A549 treated with AZD2906 at 1 μM for 4 hours (cell line): ENCODE results near the gene ZFR2. TPM values are rescaled to one million over a fixed set of nuclear protein-coding genes. Genes with fewer than 3 reads are reported as not detected.

ENCODE experiments used
- total RNA-seq: library from RNA; stranded (reverse); fragments of 200-300 nt; extraction: Qiagen RNA extraction; gene quantifications from 5 replicates; pipeline ENCODE4 v1.2.3, GENCODE V29; 2022

ZFR2 gene
- total RNA-seq: 0.09 to 0.45 TPM (median 0.11 TPM) in 5 replicates

GRCh38 chr19:3868770-3869456, at the start of gene ZFR2:
Gene ZFR2, minus strand, starts transcription at chr19:3869038. Its CDS starts 21 bp downstream, at chr19:3869017.

GRCh38 chr19:3880471-3881271, 11.8 kb upstream of the ZFR2 start, which contains the start of gene ATCAY:
Gene ATCAY, plus strand, starts transcription at chr19:3880685. Its CDS starts 5,083 bp downstream, at chr19:3885768.

GRCh38 chr19:3785938-3786824, 82.7 kb downstream of the ZFR2 start, which contains the start of gene MATK:
Gene MATK, minus strand, starts transcription at chr19:3786381. Its CDS starts 1,246 bp downstream, at chr19:3785135.

GRCh38 chr19:3771906-3772455, 96.9 kb downstream of the ZFR2 start, which contains the start of gene RAX2:
Gene RAX2, minus strand, starts transcription at chr19:3772228. Its CDS starts 486 bp downstream, at chr19:3771742.

GRCh38 chr19:3762501-3763459, 106.1 kb downstream of the ZFR2 start, which contains the start of gene MRPL54:
Gene MRPL54, plus strand, starts transcription at chr19:3762682. Its CDS starts 19 bp downstream, at chr19:3762701.

GRCh38 chr19:3761382-3762129, 107.3 kb downstream of the ZFR2 start, which contains the start of gene APBA3:
Gene APBA3, minus strand, starts transcription at chr19:3761692. Its CDS starts 1,428 bp downstream, at chr19:3760264.

Other genes starting within 250 kb of the ZFR2 start
- gene CACTIN, start 242.2 kb downstream of the ZFR2 start, total RNA-seq: 11.5 to 18.5 TPM (median 17.9 TPM) in 5 replicates
- 9.9 to 14.3 TPM (median 12.7 TPM) in 5 replicates for gene PIP5K1C, start 168.6 kb downstream of the ZFR2 start, total RNA-seq
- gene TJP3, start 160.7 kb downstream of the ZFR2 start, total RNA-seq: 0.25 to 0.59 TPM (median 0.37 TPM) in 5 replicates
- 7.7 to 11.8 TPM (median 10.1 TPM) in 5 replicates for gene APBA3, start 107.3 kb downstream of the ZFR2 start, total RNA-seq
- 60.9 to 76.7 TPM (median 62.8 TPM) in 5 replicates for gene MRPL54, start 106.4 kb downstream of the ZFR2 start, total RNA-seq
- gene RAX2, start 96.8 kb downstream of the ZFR2 start, total RNA-seq: not detected in 5 replicates
- gene MATK, start 82.7 kb downstream of the ZFR2 start, total RNA-seq: 0.73 to 1.8 TPM (median 1.3 TPM) in 5 replicates
- gene ATCAY, start 11.6 kb upstream of the ZFR2 start, total RNA-seq: 0.07 to 0.13 TPM (median 0.09 TPM) in 4 of 5 replicates, not detected in the other
- gene NMRK2, start 64.0 kb upstream of the ZFR2 start, total RNA-seq: not detected in 5 replicates
- gene DAPK3, start 102.1 kb upstream of the ZFR2 start, total RNA-seq: 44.3 to 47.3 TPM (median 45.1 TPM) in 5 replicates
- gene EEF2, start 116.4 kb upstream of the ZFR2 start, total RNA-seq: 919 to 1,074 TPM (median 1,044 TPM) in 5 replicates
- gene PIAS4, start 138.7 kb upstream of the ZFR2 start, total RNA-seq: 14.6 to 17.5 TPM (median 15.7 TPM) in 5 replicates
- 16.8 to 24.8 TPM (median 23.4 TPM) in 5 replicates for gene ZBTB7A, start 197.9 kb upstream of the ZFR2 start, total RNA-seq